Smooth muscle cell (in vitro differentiated cells): Measurements from ENCODE around the gene ZC3H13. TPM values are rescaled to one million over a fixed set of nuclear protein-coding genes. Genes with fewer than 3 reads are reported as not detected.

Source experiments
- DNase-seq: peaks from one replicate; lab custom pipeline; 2025; ENCODE audit not compliant: unreplicated experiment; lab: John Stamatoyannopoulos, UW
- H2AFZ ChIP-seq: fragments of 200-600 bp; sonication (generic); 2 replicates; pipeline ENCODE4 v1.6.0; 2016; ENCODE audit warnings: antibody characterized with exemption, low read depth, mild to moderate bottlenecking
- H3F3A ChIP-seq: fragments of 200-600 bp; sonication (generic); 2 replicates; pipeline ENCODE4 v1.6.0; 2017; ENCODE audit warnings: antibody characterized with exemption, low read depth
- H3K27ac ChIP-seq: fragments of 200-600 bp; sonication (generic); 2 replicates; pipeline ENCODE4 v1.5.1; 2016; ENCODE audit warnings: low read depth, mild to moderate bottlenecking
- H3K27me3 ChIP-seq: fragments of 200-600 bp; sonication (generic); 2 replicates; pipeline ENCODE4 v1.6.1; 2016; ENCODE audit warnings: low read depth, mild to moderate bottlenecking
- H3K36me3 ChIP-seq: fragments of 200-600 bp; sonication (generic); 2 replicates; pipeline ENCODE4 v1.5.1; 2016; ENCODE audit warnings: low read depth
- H3K4me1 ChIP-seq: fragments of 200-600 bp; sonication (generic); 2 replicates; pipeline ENCODE4 v1.5.1; 2016; ENCODE audit warnings: low read depth
- H3K4me2 ChIP-seq: fragments of 200-600 bp; sonication (generic); 2 replicates; pipeline ENCODE4 v1.6.0; 2016; ENCODE audit warnings: mild to moderate bottlenecking
- H3K4me3 ChIP-seq: fragments of 200-600 bp; sonication (generic); 2 replicates; pipeline ENCODE4 v1.5.1; 2016; ENCODE audit warnings: mild to moderate bottlenecking
- H3K79me2 ChIP-seq: fragments of 200-600 bp; sonication (generic); 2 replicates; pipeline ENCODE4 v1.6.0; 2016; ENCODE audit warnings: low read depth, mild to moderate bottlenecking
- H3K9ac ChIP-seq: fragments of 200-600 bp; sonication (generic); 2 replicates; pipeline ENCODE4 v1.6.0; 2016; ENCODE audit warnings: low read depth
- H3K9me3 ChIP-seq: fragments of 200-600 bp; sonication (generic); replicated peaks from 2 replicates; pipeline ENCODE4 v1.5.1; 2016; ENCODE audit warnings: low read depth
- H4K20me1 ChIP-seq: fragments of 200-600 bp; sonication (generic); 2 replicates; pipeline ENCODE4 v1.6.0; 2016; ENCODE audit warnings: low read depth
- WGBS: methylation state at CpG from one replicate; pipeline ENCODE4 v1.1.7; 2016; ENCODE audit warnings: low lambda C conversion rate; 5-methylcytosine and 5-hydroxymethylcytosine counted together
- polyA plus RNA-seq: library from polyadenylated mRNA; unstranded; fragments of >200 nt; fragmentation: Nextera tagmentation; extraction: Ambion mirVana; gene quantifications from 2 replicates; pipeline ENCODE4 v1.2.1, GENCODE V29; 2016
- total RNA-seq: library from RNA; depleted of rRNA; stranded (reverse); fragments of >200 nt; gene quantifications from 2 replicates; pipeline ENCODE4 v1.2.3, GENCODE V29; 2014
- TF ChIP-seq, protein P1 (sequence below): fragments of 200-600 bp; sonication (generic); IDR thresholded peaks from 2 replicates; pipeline ENCODE4 v1.5.1; 2017; ENCODE audit warnings: borderline replicate concordance, mild to moderate bottlenecking, antibody characterized with exemption; ENCODE audit not compliant: insufficient read depth, poor library complexity, severe bottlenecking

ZC3H13 gene
- total and polyA plus RNA-seq, 2 experiments from 2014 or later: 20.4 to 37.7 TPM

- DNase-seq: no peak
- no peak overlapping the region for H3K9ac ChIP-seq
- no peak overlapping the region for H2AFZ ChIP-seq
- no peaks in the 10 kb centered on the region for H3F3A ChIP-seq
- no peaks in the 10 kb centered on the region for H3K4me1 ChIP-seq
- H3K9me3 ChIP-seq: no peaks in the 10 kb centered on the region
- H3K4me3 ChIP-seq: no peak overlapping the region
- TF ChIP-seq, protein P1, sequence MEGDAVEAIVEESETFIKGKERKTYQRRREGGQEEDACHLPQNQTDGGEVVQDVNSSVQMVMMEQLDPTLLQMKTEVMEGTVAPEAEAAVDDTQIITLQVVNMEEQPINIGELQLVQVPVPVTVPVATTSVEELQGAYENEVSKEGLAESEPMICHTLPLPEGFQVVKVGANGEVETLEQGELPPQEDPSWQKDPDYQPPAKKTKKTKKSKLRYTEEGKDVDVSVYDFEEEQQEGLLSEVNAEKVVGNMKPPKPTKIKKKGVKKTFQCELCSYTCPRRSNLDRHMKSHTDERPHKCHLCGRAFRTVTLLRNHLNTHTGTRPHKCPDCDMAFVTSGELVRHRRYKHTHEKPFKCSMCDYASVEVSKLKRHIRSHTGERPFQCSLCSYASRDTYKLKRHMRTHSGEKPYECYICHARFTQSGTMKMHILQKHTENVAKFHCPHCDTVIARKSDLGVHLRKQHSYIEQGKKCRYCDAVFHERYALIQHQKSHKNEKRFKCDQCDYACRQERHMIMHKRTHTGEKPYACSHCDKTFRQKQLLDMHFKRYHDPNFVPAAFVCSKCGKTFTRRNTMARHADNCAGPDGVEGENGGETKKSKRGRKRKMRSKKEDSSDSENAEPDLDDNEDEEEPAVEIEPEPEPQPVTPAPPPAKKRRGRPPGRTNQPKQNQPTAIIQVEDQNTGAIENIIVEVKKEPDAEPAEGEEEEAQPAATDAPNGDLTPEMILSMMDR: no peak
- WGBS: 94% methylated on average over 2 of the region's 2 CpGs
- H3K4me2 ChIP-seq: no peak overlapping the region
- no peaks in the 10 kb centered on the region for H3K27me3 ChIP-seq
- H3K79me2 ChIP-seq: no peaks in the 10 kb centered on the region
- no peaks in the 10 kb centered on the region for H3K36me3 ChIP-seq
- H4K20me1 ChIP-seq: no peaks in the 10 kb centered on the region
- no peak overlapping the region for H3K27ac ChIP-seq
Observed at GRCh38 chr13:46079770-46080169, 27.2 kb upstream of the ZC3H13 start.

- 94% methylated on average over 1 of the region's 1 CpG for WGBS
- Histone ChIP-seq H3K36me3 (no peaks in the 10 kb centered on the region), H3K4me2 (no peak overlapping the region), H3K79me2 (no peaks in the 10 kb centered on the region), H3K4me3 (no peak overlapping the region), H3K27me3 (no peaks in the 10 kb centered on the region), H3K27ac (no peak overlapping the region), H3K9me3 (no peaks in the 10 kb centered on the region), H3F3A (no peaks in the 10 kb centered on the region), H3K4me1 (no peaks in the 10 kb centered on the region), H2AFZ (no peak overlapping the region), H3K9ac (no peak overlapping the region), H4K20me1 (no peaks in the 10 kb centered on the region)
- DNase-seq: no peak
- TF ChIP-seq, protein P1: no peak
Observed at GRCh38 chr13:46077265-46077664, 24.7 kb upstream of the ZC3H13 start.

DNA sequence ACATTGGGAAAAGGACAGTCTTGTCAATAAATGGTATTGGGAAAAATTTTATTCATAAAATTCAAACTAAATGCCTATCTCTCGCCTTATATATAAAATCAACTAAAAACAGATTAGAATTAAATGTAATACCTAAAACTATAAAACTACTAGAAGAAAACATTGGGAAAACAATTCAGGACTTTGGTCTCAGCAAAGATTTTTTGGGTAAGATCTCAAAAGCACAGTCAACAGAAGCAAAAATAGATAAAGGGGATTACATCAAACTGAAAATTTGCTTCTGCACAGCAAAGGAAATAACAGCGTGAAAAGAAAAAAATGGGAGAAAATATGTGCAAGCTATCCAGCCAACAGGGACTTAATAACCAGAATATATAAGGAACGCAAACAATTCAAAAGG, 24.3 kb upstream of the ZC3H13 start:
- Histone ChIP-seq H3K9me3 (no peaks in the 10 kb centered on the region), H4K20me1 (no peaks in the 10 kb centered on the region)
- WGBS: 78% methylated on average over 3 of the region's 3 CpGs

GRCh38 chr13:46075811-46076210, 23.3 kb upstream of the ZC3H13 start:
- DNase-seq: no peak
- Histone ChIP-seq H2AFZ (no peak overlapping the region), H4K20me1 (no peaks in the 10 kb centered on the region), H3K36me3 (no peaks in the 10 kb centered on the region), H3K27ac (no peak overlapping the region), H3K9ac (no peak overlapping the region), H3K4me3 (no peak overlapping the region), H3F3A (no peaks in the 10 kb centered on the region), H3K27me3 (no peaks in the 10 kb centered on the region), H3K4me1 (no peaks in the 10 kb centered on the region), H3K79me2 (no peaks in the 10 kb centered on the region), H3K4me2 (no peak overlapping the region), H3K9me3 (no peaks in the 10 kb centered on the region)
- 97% methylated on average over 1 of the region's 1 CpG for WGBS
- TF ChIP-seq, protein P1: no peak

More for the DNA sequence above, 24.3 kb upstream of the ZC3H13 start:
- H3K4me3 ChIP-seq: no peak overlapping the region
- no peaks in the 10 kb centered on the region for H3K4me1 ChIP-seq
- H3K9ac ChIP-seq: no peak overlapping the region
- no peaks in the 10 kb centered on the region for H3K79me2 ChIP-seq
- H3K27ac ChIP-seq: no peak overlapping the region
- TF ChIP-seq, protein P1: no peak
- no peak overlapping the region for H3K4me2 ChIP-seq
- no peak for DNase-seq
- H3K36me3 ChIP-seq: no peaks in the 10 kb centered on the region
- no peak overlapping the region for H2AFZ ChIP-seq
- no peaks in the 10 kb centered on the region for H3K27me3 ChIP-seq
- no peaks in the 10 kb centered on the region for H3F3A ChIP-seq
